Vagina (tissue), 2 donors: ENCODE data around the gene MRPL34. TPM values are rescaled to one million over a fixed set of nuclear protein-coding genes. Genes with fewer than 3 reads are reported as not detected.
"Not testable (repeated sequence)": the region's sequence is repeated elsewhere in the genome, so short reads cannot be mapped to it uniquely, and the experiment has no call there.

ENCODE experiments used
- DNase-seq, 2 donors: peaks; one replicate each; pipeline ENCODE4 v3.0.0-alpha.2; 2017; ENCODE audit errors: extremely low spot score in 2 of 2
- H3K27ac ChIP-seq: fragments of 200-600 bp; sonication (generic); one replicate; pipeline ENCODE4 v1.5.1; 2019
- H3K27me3 ChIP-seq: fragments of 200-600 bp; sonication (generic); one replicate; pipeline ENCODE4 v1.5.1; 2019
- H3K36me3 ChIP-seq, 2 donors: fragments of 200-600 bp; sonication (generic); one replicate each; pipeline ENCODE4 v1.5.1; 2017 to 2019
- H3K4me1 ChIP-seq: fragments of 200-600 bp; sonication (generic); one replicate; pipeline ENCODE4 v1.5.1; 2019
- H3K4me3 ChIP-seq, 2 donors: fragments of 200-600 bp; sonication (generic); 1 replicate in 1 of 2; 2 replicates in 1 of 2; pipeline ENCODE4 v1.5.1; 2016 to 2019
- H3K9me3 ChIP-seq: fragments of 200-600 bp; sonication (generic); one replicate; pipeline ENCODE4 v1.5.1; 2019
- CTCF ChIP-seq, 3 experiments: fragments of 450-650 bp in 2 of 3; fragments of 200-600 bp in 1 of 3; sonication (generic) in 1 of 3; IDR thresholded peaks; one replicate each; pipeline ENCODE4 v1.5.1; 2017 to 2019; ENCODE audit warnings: antibody characterized with exemption in 3 of 3, mild to moderate bottlenecking in 2 of 3, moderate library complexity in 2 of 3
- POLR2A ChIP-seq, 2 donors: fragments of 450-650 bp; IDR thresholded peaks; one replicate each; pipeline ENCODE4 v1.6.1; 2017; ENCODE audit warnings: antibody characterized with exemption in 2 of 2, mild to moderate bottlenecking in 2 of 2, moderate library complexity in 2 of 2
- POLR2AphosphoS5 ChIP-seq, 2 donors: sonication (generic); formaldehyde crosslinking; IDR thresholded peaks; one replicate each; pipeline ENCODE4 v1.9.0; 2017; ENCODE audit warnings: antibody characterized with exemption in 2 of 2, mild to moderate bottlenecking in 2 of 2, low read depth in 1 of 2; ENCODE audit not compliant: insufficient read depth in 1 of 2
- intact Hi-C: fragments of 100-400 bp; cut with DNase I; formaldehyde crosslinking; loops from one replicate; pipeline ENCODE4 v1.15.1; 2023
- total RNA-seq: library from RNA; depleted of rRNA; stranded (reverse); fragments of >200 nt; gene quantifications from one replicate; pipeline ENCODE4 v1.2.3, GENCODE V29; 2016

MRPL34 gene
- total RNA-seq, 1 donor from 2014 or later: 176 TPM

GRCh38 chr19:17294051-17294891 is 11.4 kb upstream of the MRPL34 start:
- intact Hi-C loops: no loop called here
- no peaks in the 10 kb centered on the region for H3K27me3 ChIP-seq

GRCh38 chr19:17295551-17295950 is 10.1 kb upstream of the MRPL34 start:
- DNase-seq, H3K9me3 ChIP-seq, H3K36me3 ChIP-seq, H3K4me1 ChIP-seq, H3K4me3 ChIP-seq, H3K27me3 ChIP-seq, intact Hi-C loops, H3K27ac ChIP-seq: not testable (repeated sequence)

More at GRCh38 chr19:17294051-17294891, 11.4 kb upstream of the MRPL34 start:
- Histone ChIP-seq H3K36me3 (peaks cover 0 to 7% of the 10 kb centered on the region in 2 donors), H3K9me3 (no peaks in the 10 kb centered on the region), H3K4me1 (peaks cover 9% of the 10 kb centered on the region), H3K4me3 (no peak overlapping the region), H3K27ac (no peak overlapping the region)
- TF ChIP-seq CTCF (IDR thresholded peaks at IDR 0.05): no peak
- TF ChIP-seq POLR2AphosphoS5 (IDR thresholded peaks at IDR 0.05; ENCODE audit: insufficient read depth in 1 of 2, low read depth in 1 of 2): no peak
- TF ChIP-seq POLR2A (IDR thresholded peaks at IDR 0.05): no peak
- no peak for DNase-seq

- Histone ChIP-seq H3K4me1 (peaks cover 9% of the 10 kb centered on the region), H3K4me3 (no peak overlapping the region), H3K36me3 (peaks cover 0 to 7% of the 10 kb centered on the region in 2 donors), H3K27ac (no peak overlapping the region), H3K9me3 (no peaks in the 10 kb centered on the region), H3K27me3 (no peaks in the 10 kb centered on the region)
- intact Hi-C loops: no loop called here
- TF ChIP-seq POLR2AphosphoS5 (IDR thresholded peaks at IDR 0.05; ENCODE audit: insufficient read depth in 1 of 2, low read depth in 1 of 2) (no peak), POLR2A (IDR thresholded peaks at IDR 0.05) (no peak), CTCF (IDR thresholded peaks at IDR 0.05) (no peak)
- no peak for DNase-seq
Measured at GRCh38 chr19:17296273-17296672, 9.4 kb upstream of the MRPL34 start.

GRCh38 chr19:17296976-17297375 is 8.7 kb upstream of the MRPL34 start:
- Histone ChIP-seq H3K27ac (no peak overlapping the region), H3K4me3 (no peak overlapping the region), H3K9me3 (no peaks in the 10 kb centered on the region), H3K4me1 (peaks cover 6% of the 10 kb centered on the region), H3K36me3 (peaks cover 0 to 7% of the 10 kb centered on the region in 2 donors), H3K27me3 (no peaks in the 10 kb centered on the region)
- TF ChIP-seq POLR2A (IDR thresholded peaks at IDR 0.05): no peak
- TF ChIP-seq POLR2AphosphoS5 (IDR thresholded peaks at IDR 0.05; ENCODE audit: insufficient read depth in 1 of 2, low read depth in 1 of 2): no peak
- no peak for TF ChIP-seq CTCF (IDR thresholded peaks at IDR 0.05)
- no peak for DNase-seq
- intact Hi-C loops: no loop called here

- intact Hi-C loops: no loop called here
- H3K36me3 ChIP-seq: peaks cover 0 to 7% of the 10 kb centered on the region in 2 donors
- no peak overlapping the region for H3K27ac ChIP-seq
- no peaks in the 10 kb centered on the region for H3K27me3 ChIP-seq
- no peaks in the 10 kb centered on the region for H3K9me3 ChIP-seq
- no peak overlapping the region for H3K4me3 ChIP-seq
- TF ChIP-seq POLR2A (IDR thresholded peaks at IDR 0.05) (no peak), POLR2AphosphoS5 (IDR thresholded peaks at IDR 0.05; ENCODE audit: insufficient read depth in 1 of 2, low read depth in 1 of 2) (no peak), CTCF (IDR thresholded peaks at IDR 0.05) (no peak)
- no peak for DNase-seq
- peaks cover 33% of the 10 kb centered on the region for H3K4me1 ChIP-seq
Measured at GRCh38 chr19:17300992-17301619, 4.6 kb upstream of the MRPL34 start.
